IPS-15b (cell line): ENCODE data around the gene PLEKHH3.
A peak's percentile ranks its signal among the peaks of the same experiment; 100 is the strongest.

Source experiments
- H3K27me3 ChIP-seq: one replicate; pipeline ENCODE4 v1.6.1; 2013; ENCODE audit warnings: low read length; ENCODE audit not compliant: control insufficient read depth, insufficient read depth
- H3K36me3 ChIP-seq: one replicate; pipeline ENCODE4 v1.6.1; 2013; ENCODE audit warnings: low read length; ENCODE audit not compliant: control insufficient read depth, insufficient read depth
- H3K4me1 ChIP-seq: one replicate; pipeline ENCODE4 v1.6.1; 2013; ENCODE audit warnings: mild to moderate bottlenecking, low read length; ENCODE audit not compliant: control insufficient read depth, insufficient read depth
- H3K4me3 ChIP-seq: one replicate; pipeline ENCODE4 v1.5.1; 2013; ENCODE audit warnings: low read depth, low read length
- H3K9ac ChIP-seq: one replicate; pipeline ENCODE4 v1.6.1; 2013; ENCODE audit warnings: low read depth, mild to moderate bottlenecking, low read length
- H3K9me3 ChIP-seq: one replicate; pipeline ENCODE4 v1.6.1; 2013; ENCODE audit warnings: mild to moderate bottlenecking, low read length; ENCODE audit not compliant: control insufficient read depth, insufficient read depth

Gene PLEKHH3

GRCh38 chr17:42676424-42677011, at the start of gene PLEKHH3:
Gene PLEKHH3, minus strand, starts transcription at chr17:42676994. Its CDS starts 431 bp downstream, at chr17:42676563.
- Histone ChIP-seq H3K4me3 (peak within 1 kb of the TSS; percentile 93), H3K4me1 (peaks cover 16% of the 10 kb centered on the region), H3K27me3 (peaks cover 43% of the 10 kb centered on the region), H3K9ac (peak within 1 kb of the TSS; percentile 60), H3K9me3 (no peaks in the 10 kb centered on the region), H3K36me3 (peaks cover 7% of the 10 kb centered on the region)

- Histone ChIP-seq H3K9ac (no peak overlapping the region), H3K4me3 (no peak overlapping the region), H3K4me1 (no peaks in the 10 kb centered on the region), H3K9me3 (no peaks in the 10 kb centered on the region), H3K36me3 (peaks cover 12% of the 10 kb centered on the region), H3K27me3 (no peaks in the 10 kb centered on the region)
These were observed 48.3 kb upstream of the PLEKHH3 start for GRCh38 chr17:42725143-42725542.

- no peaks in the 10 kb centered on the region for H3K4me1 ChIP-seq
- H3K9me3 ChIP-seq: no peaks in the 10 kb centered on the region
- no peaks in the 10 kb centered on the region for H3K27me3 ChIP-seq
- no peak overlapping the region for H3K4me3 ChIP-seq
- no peak overlapping the region for H3K9ac ChIP-seq
- peaks cover 15% of the 10 kb centered on the region for H3K36me3 ChIP-seq
These were observed 46.8 kb upstream of the PLEKHH3 start for GRCh38 chr17:42723636-42724035.

- peaks cover 11% of the 10 kb centered on the region for H3K36me3 ChIP-seq
These were observed 44.3 kb upstream of the PLEKHH3 start for GRCh38 chr17:42720996-42721583.

GRCh38 chr17:42709561-42709960, 32.8 kb upstream of the PLEKHH3 start:
- no peaks in the 10 kb centered on the region for H3K27me3 ChIP-seq
- H3K9ac ChIP-seq: no peak overlapping the region

More at GRCh38 chr17:42720996-42721583, 44.3 kb upstream of the PLEKHH3 start:
- no peaks in the 10 kb centered on the region for H3K9me3 ChIP-seq
- no peaks in the 10 kb centered on the region for H3K27me3 ChIP-seq
- H3K9ac ChIP-seq: no peak overlapping the region
- no peak overlapping the region for H3K4me3 ChIP-seq
- no peaks in the 10 kb centered on the region for H3K4me1 ChIP-seq

GRCh38 chr17:42708588-42708987, 31.8 kb upstream of the PLEKHH3 start:
- Histone ChIP-seq H3K27me3 (no peaks in the 10 kb centered on the region), H3K4me3 (no peak overlapping the region), H3K9me3 (no peaks in the 10 kb centered on the region), H3K9ac (no peak overlapping the region), H3K4me1 (no peaks in the 10 kb centered on the region), H3K36me3 (peaks cover 24% of the 10 kb centered on the region)

More at GRCh38 chr17:42709561-42709960, 32.8 kb upstream of the PLEKHH3 start:
- H3K36me3 ChIP-seq: peaks cover 19% of the 10 kb centered on the region
- no peaks in the 10 kb centered on the region for H3K9me3 ChIP-seq
- no peak overlapping the region for H3K4me3 ChIP-seq
- no peaks in the 10 kb centered on the region for H3K4me1 ChIP-seq

- H3K4me1 ChIP-seq: no peaks in the 10 kb centered on the region
- H3K27me3 ChIP-seq: no peaks in the 10 kb centered on the region
- no peak overlapping the region for H3K4me3 ChIP-seq
- no peaks in the 10 kb centered on the region for H3K9me3 ChIP-seq
- peaks cover 17% of the 10 kb centered on the region for H3K36me3 ChIP-seq
- no peak overlapping the region for H3K9ac ChIP-seq
These were observed 29.9 kb upstream of the PLEKHH3 start for GRCh38 chr17:42706732-42707131.

GRCh38 chr17:42704837-42705494, 28.2 kb upstream of the PLEKHH3 start:
- Histone ChIP-seq H3K4me3 (no peak overlapping the region), H3K9me3 (no peaks in the 10 kb centered on the region), H3K9ac (no peak overlapping the region), H3K4me1 (no peaks in the 10 kb centered on the region), H3K27me3 (no peaks in the 10 kb centered on the region), H3K36me3 (peaks cover 18% of the 10 kb centered on the region)

- Histone ChIP-seq H3K9me3 (no peaks in the 10 kb centered on the region), H3K4me1 (peaks cover under 1% of the 10 kb centered on the region), H3K4me3 (no peak overlapping the region), H3K9ac (no peak overlapping the region), H3K36me3 (peaks cover 18% of the 10 kb centered on the region), H3K27me3 (no peaks in the 10 kb centered on the region)
These were observed 27.7 kb upstream of the PLEKHH3 start for GRCh38 chr17:42704490-42704836.

- Histone ChIP-seq H3K27me3 (no peaks in the 10 kb centered on the region), H3K9ac (no peak overlapping the region), H3K4me1 (peaks cover 5% of the 10 kb centered on the region), H3K9me3 (no peaks in the 10 kb centered on the region), H3K4me3 (no peak overlapping the region), H3K36me3 (peaks cover 15% of the 10 kb centered on the region)
These were observed 25.7 kb upstream of the PLEKHH3 start for GRCh38 chr17:42702446-42702845.

- H3K36me3 ChIP-seq: peaks cover 14% of the 10 kb centered on the region
- H3K9ac ChIP-seq: no peak overlapping the region
- no peaks in the 10 kb centered on the region for H3K9me3 ChIP-seq
- H3K27me3 ChIP-seq: no peaks in the 10 kb centered on the region
- H3K4me3 ChIP-seq: no peak overlapping the region
- peaks cover 5% of the 10 kb centered on the region for H3K4me1 ChIP-seq
These were observed 23.9 kb upstream of the PLEKHH3 start for GRCh38 chr17:42700586-42701289.
